HepG2 (cell line): Measurements from ENCODE around the gene TLDC2. TPM values are rescaled to one million over a fixed set of nuclear protein-coding genes. Genes with fewer than 3 reads are reported as not detected.

ENCODE experiments used
- GATAD2A ChIP-seq: IDR thresholded peaks from 2 replicates; pipeline ENCODE4 v1.6.1; 2016
- MTF2 ChIP-seq: sonication (generic); formaldehyde crosslinking; IDR thresholded peaks from 2 replicates; pipeline ENCODE4 v1.5.0; 2020; ENCODE audit warnings: missing genetic modification reagents, borderline replicate concordance
- NR2C2 ChIP-seq: sonication (generic); formaldehyde crosslinking; IDR thresholded peaks from 2 replicates; pipeline ENCODE4 v1.4.0; 2020; ENCODE audit warnings: missing genetic modification reagents, mild to moderate bottlenecking, moderate library complexity, borderline replicate concordance
- PHB2 ChIP-seq: fragments of 450-650 bp; IDR thresholded peaks from 2 replicates; pipeline ENCODE4 v1.6.1; 2018; ENCODE audit not compliant: partially characterized antibody
- SOX5 ChIP-seq: IDR thresholded peaks from 2 replicates; pipeline ENCODE4 v1.6.1; 2016; ENCODE audit warnings: borderline replicate concordance
- TARDBP ChIP-seq: sonication (generic); formaldehyde crosslinking; IDR thresholded peaks from 2 replicates; pipeline ENCODE4 v1.8.0; 2022; ENCODE audit warnings: mild to moderate bottlenecking, missing genetic modification reagents
- ZIK1 ChIP-seq: sonication (generic); formaldehyde crosslinking; IDR thresholded peaks from 2 replicates; pipeline ENCODE4 v1.5.0; 2020; ENCODE audit warnings: mild to moderate bottlenecking, low read depth, missing genetic modification reagents, borderline replicate concordance
- ZNF17 ChIP-seq: sonication (generic); formaldehyde crosslinking; IDR thresholded peaks from 2 replicates; pipeline ENCODE4 v1.5.0; 2020; ENCODE audit warnings: mild to moderate bottlenecking, missing genetic modification reagents
- ZNF207 ChIP-seq: fragments of 450-650 bp; IDR thresholded peaks from 2 replicates; pipeline ENCODE4 v1.6.1; 2016; ENCODE audit warnings: antibody characterized with exemption, borderline replicate concordance
- ZNF557 ChIP-seq: sonication (generic); formaldehyde crosslinking; IDR thresholded peaks from 2 replicates; pipeline ENCODE4 v1.4.0; 2020; ENCODE audit warnings: missing genetic modification reagents
- polyA plus RNA-seq, 8 experiments: library from polyadenylated mRNA; depleted of rRNA in 3 of 8; stranded (reverse) in 7 of 8; unstranded in 1 of 8; fragments of >200 nt; fragmentation: Illumina TruSeq in 4 of 8; extraction: Trizol in 4 of 8; gene quantifications; 2 replicates each; pipeline versions ENCODE4 v1.2.1 to v1.2.3, GENCODE V29; 2011 to 2016; ENCODE audit warnings: low read depth in 4 of 8, missing spikeins in 1 of 8, mixed read lengths in 1 of 8; ENCODE audit not compliant: insufficient read depth in 1 of 8
- total RNA-seq, 5 experiments: library from RNA; depleted of rRNA; stranded (reverse); fragments of >200 nt; fragmentation: Illumina TruSeq; extraction: Trizol; gene quantifications; 2 replicates each; pipeline ENCODE4 v1.2.3, GENCODE V29; 2016; ENCODE audit warnings: low read depth in 1 of 5
- TF ChIP-seq, protein P1 (sequence below): sonication (generic); formaldehyde crosslinking; IDR thresholded peaks from 2 replicates; pipeline ENCODE4 v1.4.0; 2020; ENCODE audit warnings: missing genetic modification reagents
- TF ChIP-seq, protein P2 (sequence below): IDR thresholded peaks from 2 replicates; pipeline ENCODE4 v1.6.1; 2016; ENCODE audit warnings: low read depth, borderline replicate concordance
- TF ChIP-seq, protein P3 (sequence below): sonication (generic); formaldehyde crosslinking; IDR thresholded peaks from 2 replicates; pipeline ENCODE4 v1.4.0; 2020; ENCODE audit warnings: missing genetic modification reagents
- TF ChIP-seq, protein P4 (sequence below): sonication (generic); formaldehyde crosslinking; IDR thresholded peaks from 2 replicates; pipeline ENCODE4 v1.4.0; 2020; ENCODE audit warnings: mild to moderate bottlenecking, missing genetic modification reagents
- TF ChIP-seq, protein P5 (sequence below): IDR thresholded peaks from 2 replicates; pipeline ENCODE4 v1.6.1; 2016; ENCODE audit warnings: missing compliant biosample characterization, missing genetic modification reagents, borderline replicate concordance
- TF ChIP-seq, protein P6 (sequence below): sonication (generic); formaldehyde crosslinking; IDR thresholded peaks from 2 replicates; pipeline ENCODE4 v1.5.1; 2020; ENCODE audit warnings: mild to moderate bottlenecking, missing genetic modification reagents, borderline replicate concordance

The TLDC2 gene
- total and polyA plus RNA-seq, 2 of the 13 experiments (the other 11 are each of a cell fraction or from before 2014, with no cell fraction given): 1.5 to 1.6 TPM

DNA sequence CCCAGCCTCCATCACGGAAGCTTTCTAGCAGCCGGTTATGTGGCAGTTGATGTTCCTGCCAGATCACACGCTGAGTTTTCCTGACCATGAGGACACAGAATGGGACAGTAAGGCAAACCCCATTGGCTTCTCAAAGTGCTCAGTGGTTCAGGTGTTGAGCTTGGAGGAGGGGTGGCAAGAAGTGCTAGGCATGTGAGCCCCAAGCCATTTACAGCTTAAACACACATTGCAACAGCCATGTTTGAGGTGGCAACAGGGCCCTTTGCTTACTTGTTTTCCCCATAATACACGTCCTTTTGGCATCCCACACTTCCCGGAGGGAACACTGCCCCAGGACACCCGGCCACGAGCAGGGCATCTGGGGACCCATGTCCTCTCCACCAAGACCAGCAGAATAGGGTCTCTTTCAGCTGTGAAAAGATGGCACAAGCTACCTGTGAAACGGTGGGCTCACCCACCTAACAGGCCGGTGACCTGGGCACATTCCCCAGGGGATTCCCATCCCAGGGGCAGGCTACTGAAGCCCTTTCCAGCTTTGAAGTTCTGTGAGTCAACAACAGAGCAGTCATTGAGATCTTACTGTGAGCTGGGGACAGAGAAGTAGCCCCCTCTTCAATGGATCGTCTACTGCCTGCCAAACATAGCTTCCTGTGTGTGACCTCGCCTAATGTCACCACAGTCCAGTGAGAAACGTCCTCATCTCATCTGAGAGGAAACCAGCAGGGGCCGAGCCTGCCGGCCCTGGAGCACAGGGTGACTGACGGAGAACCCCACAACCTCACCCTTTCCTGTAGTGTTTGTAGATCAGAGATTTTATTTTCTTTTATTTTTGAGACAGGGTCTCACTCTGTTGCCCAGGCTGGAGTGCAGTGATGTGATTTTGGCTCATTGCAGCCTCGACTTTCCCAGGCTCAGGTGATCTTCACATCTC lies 4.0 kb upstream of the TLDC2 start (continued):
- TF ChIP-seq, protein P1, sequence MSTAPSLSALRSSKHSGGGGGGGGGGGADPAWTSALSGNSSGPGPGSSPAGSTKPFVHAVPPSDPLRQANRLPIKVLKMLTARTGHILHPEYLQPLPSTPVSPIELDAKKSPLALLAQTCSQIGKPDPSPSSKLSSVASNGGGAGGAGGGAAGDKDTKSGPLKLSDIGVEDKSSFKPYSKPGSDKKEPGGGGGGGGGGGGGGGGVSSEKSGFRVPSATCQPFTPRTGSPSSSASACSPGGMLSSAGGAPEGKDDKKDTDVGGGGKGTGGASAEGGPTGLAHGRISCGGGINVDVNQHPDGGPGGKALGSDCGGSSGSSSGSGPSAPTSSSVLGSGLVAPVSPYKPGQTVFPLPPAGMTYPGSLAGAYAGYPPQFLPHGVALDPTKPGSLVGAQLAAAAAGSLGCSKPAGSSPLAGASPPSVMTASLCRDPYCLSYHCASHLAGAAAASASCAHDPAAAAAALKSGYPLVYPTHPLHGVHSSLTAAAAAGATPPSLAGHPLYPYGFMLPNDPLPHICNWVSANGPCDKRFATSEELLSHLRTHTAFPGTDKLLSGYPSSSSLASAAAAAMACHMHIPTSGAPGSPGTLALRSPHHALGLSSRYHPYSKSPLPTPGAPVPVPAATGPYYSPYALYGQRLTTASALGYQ (CRISPR knock-in tag): 0 out of 2 replicates have a peak, but pooled peaks have one; percentile 31
- TF ChIP-seq, protein P2, sequence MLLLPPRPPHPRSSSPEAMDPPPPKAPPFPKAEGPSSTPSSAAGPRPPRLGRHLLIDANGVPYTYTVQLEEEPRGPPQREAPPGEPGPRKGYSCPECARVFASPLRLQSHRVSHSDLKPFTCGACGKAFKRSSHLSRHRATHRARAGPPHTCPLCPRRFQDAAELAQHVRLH (CRISPR knock-in tag): no peak; the same call in 1 of the 2 replicates
- no peak for TF ChIP-seq ZNF17 (CRISPR knock-in tag)
- peak; percentile 85 for TF ChIP-seq GATAD2A
- TF ChIP-seq, protein P3, sequence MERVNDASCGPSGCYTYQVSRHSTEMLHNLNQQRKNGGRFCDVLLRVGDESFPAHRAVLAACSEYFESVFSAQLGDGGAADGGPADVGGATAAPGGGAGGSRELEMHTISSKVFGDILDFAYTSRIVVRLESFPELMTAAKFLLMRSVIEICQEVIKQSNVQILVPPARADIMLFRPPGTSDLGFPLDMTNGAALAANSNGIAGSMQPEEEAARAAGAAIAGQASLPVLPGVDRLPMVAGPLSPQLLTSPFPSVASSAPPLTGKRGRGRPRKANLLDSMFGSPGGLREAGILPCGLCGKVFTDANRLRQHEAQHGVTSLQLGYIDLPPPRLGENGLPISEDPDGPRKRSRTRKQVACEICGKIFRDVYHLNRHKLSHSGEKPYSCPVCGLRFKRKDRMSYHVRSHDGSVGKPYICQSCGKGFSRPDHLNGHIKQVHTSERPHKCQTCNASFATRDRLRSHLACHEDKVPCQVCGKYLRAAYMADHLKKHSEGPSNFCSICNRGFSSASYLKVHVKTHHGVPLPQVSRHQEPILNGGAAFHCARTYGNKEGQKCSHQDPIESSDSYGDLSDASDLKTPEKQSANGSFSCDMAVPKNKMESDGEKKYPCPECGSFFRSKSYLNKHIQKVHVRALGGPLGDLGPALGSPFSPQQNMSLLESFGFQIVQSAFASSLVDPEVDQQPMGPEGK (CRISPR knock-in tag): peak; percentile 94
- TF ChIP-seq ZNF557: no peak
- TF ChIP-seq ZIK1 (CRISPR knock-in tag): no peak
- TF ChIP-seq MTF2 (CRISPR knock-in tag): no peak
- 0 out of 2 replicates have a peak, but pooled peaks have one; percentile 48 for TF ChIP-seq NR2C2
- TF ChIP-seq, protein P4, sequence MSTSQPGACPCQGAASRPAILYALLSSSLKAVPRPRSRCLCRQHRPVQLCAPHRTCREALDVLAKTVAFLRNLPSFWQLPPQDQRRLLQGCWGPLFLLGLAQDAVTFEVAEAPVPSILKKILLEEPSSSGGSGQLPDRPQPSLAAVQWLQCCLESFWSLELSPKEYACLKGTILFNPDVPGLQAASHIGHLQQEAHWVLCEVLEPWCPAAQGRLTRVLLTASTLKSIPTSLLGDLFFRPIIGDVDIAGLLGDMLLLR (CRISPR knock-in tag): no peak
- TF ChIP-seq, protein P5, sequence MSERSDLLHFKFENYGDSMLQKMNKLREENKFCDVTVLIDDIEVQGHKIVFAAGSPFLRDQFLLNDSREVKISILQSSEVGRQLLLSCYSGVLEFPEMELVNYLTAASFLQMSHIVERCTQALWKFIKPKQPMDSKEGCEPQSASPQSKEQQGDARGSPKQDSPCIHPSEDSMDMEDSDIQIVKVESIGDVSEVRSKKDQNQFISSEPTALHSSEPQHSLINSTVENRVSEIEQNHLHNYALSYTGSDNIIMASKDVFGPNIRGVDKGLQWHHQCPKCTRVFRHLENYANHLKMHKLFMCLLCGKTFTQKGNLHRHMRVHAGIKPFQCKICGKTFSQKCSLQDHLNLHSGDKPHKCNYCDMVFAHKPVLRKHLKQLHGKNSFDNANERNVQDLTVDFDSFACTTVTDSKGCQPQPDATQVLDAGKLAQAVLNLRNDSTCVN (CRISPR knock-in tag): peak; percentile 44
- peak; percentile 95 for TF ChIP-seq TARDBP
- TF ChIP-seq, protein P6, sequence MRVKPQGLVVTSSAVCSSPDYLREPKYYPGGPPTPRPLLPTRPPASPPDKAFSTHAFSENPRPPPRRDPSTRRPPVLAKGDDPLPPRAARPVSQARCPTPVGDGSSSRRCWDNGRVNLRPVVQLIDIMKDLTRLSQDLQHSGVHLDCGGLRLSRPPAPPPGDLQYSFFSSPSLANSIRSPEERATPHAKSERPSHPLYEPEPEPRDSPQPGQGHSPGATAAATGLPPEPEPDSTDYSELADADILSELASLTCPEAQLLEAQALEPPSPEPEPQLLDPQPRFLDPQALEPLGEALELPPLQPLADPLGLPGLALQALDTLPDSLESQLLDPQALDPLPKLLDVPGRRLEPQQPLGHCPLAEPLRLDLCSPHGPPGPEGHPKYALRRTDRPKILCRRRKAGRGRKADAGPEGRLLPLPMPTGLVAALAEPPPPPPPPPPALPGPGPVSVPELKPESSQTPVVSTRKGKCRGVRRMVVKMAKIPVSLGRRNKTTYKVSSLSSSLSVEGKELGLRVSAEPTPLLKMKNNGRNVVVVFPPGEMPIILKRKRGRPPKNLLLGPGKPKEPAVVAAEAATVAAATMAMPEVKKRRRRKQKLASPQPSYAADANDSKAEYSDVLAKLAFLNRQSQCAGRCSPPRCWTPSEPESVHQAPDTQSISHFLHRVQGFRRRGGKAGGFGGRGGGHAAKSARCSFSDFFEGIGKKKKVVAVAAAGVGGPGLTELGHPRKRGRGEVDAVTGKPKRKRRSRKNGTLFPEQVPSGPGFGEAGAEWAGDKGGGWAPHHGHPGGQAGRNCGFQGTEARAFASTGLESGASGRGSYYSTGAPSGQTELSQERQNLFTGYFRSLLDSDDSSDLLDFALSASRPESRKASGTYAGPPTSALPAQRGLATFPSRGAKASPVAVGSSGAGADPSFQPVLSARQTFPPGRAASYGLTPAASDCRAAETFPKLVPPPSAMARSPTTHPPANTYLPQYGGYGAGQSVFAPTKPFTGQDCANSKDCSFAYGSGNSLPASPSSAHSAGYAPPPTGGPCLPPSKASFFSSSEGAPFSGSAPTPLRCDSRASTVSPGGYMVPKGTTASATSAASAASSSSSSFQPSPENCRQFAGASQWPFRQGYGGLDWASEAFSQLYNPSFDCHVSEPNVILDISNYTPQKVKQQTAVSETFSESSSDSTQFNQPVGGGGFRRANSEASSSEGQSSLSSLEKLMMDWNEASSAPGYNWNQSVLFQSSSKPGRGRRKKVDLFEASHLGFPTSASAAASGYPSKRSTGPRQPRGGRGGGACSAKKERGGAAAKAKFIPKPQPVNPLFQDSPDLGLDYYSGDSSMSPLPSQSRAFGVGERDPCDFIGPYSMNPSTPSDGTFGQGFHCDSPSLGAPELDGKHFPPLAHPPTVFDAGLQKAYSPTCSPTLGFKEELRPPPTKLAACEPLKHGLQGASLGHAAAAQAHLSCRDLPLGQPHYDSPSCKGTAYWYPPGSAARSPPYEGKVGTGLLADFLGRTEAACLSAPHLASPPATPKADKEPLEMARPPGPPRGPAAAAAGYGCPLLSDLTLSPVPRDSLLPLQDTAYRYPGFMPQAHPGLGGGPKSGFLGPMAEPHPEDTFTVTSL (CRISPR knock-in tag): no peak; the same call in 1 of the 2 replicates
- TF ChIP-seq ZNF207: no peak
- TF ChIP-seq PHB2: no peak
- TF ChIP-seq SOX5 (CRISPR knock-in tag): no peak; the same call in 1 of the 2 replicates
